ENCODE measurements around the gene UTP11.
A peak's percentile ranks its signal among the peaks of the same experiment; 100 is the strongest.

DNA sequence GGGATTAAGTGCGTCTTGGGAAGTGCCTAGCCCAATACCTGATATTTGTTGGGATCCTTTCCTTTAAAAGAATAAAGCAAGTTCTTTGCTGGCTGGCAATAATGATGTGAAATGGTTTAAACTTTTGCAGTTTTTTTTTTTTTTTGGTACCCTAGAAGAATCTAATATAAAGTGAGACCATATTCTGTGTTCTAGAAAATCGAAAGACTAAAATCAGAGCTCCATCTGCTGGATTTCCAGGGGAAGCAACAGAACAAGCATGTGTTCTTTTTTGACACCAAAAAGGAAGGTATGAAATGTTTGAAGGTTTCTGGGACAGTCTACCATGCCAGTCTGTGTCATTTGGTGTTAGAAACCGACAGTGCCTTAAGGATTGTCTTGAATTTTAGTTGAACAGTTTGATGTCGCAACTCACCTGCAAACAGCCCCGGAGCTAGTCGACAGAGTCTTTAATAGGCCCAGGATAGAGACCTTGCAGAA, 6.4 kb downstream of the UTP11 start:
- TF ChIP-seq, protein P1, sequence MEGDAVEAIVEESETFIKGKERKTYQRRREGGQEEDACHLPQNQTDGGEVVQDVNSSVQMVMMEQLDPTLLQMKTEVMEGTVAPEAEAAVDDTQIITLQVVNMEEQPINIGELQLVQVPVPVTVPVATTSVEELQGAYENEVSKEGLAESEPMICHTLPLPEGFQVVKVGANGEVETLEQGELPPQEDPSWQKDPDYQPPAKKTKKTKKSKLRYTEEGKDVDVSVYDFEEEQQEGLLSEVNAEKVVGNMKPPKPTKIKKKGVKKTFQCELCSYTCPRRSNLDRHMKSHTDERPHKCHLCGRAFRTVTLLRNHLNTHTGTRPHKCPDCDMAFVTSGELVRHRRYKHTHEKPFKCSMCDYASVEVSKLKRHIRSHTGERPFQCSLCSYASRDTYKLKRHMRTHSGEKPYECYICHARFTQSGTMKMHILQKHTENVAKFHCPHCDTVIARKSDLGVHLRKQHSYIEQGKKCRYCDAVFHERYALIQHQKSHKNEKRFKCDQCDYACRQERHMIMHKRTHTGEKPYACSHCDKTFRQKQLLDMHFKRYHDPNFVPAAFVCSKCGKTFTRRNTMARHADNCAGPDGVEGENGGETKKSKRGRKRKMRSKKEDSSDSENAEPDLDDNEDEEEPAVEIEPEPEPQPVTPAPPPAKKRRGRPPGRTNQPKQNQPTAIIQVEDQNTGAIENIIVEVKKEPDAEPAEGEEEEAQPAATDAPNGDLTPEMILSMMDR (conservative IDR thresholded peaks at IDR 0.05; ENCODE audit: low read depth, low read length) = peak; percentile 74
- TF ChIP-seq EZH2 (IDR thresholded peaks at IDR 0.05; ENCODE audit: low read length, unreplicated experiment) = no peak
